Stimulated activated CD4-positive, alpha-beta T cell treated with anti-CD3 and anti-CD28 coated beads, Interleukin-15, amount 100 ng/mL, for 1 hour (primary cell): Measurements from ENCODE around the gene CCDC85B.

ENCODE experiments used
- DNase-seq, 2 donors: peaks; one replicate each; pipeline ENCODE4 v3.0.0-alpha.2; 2020; ENCODE audit warnings: low read depth in 1 of 2, low spot score in 1 of 2

CCDC85B gene

DNA sequence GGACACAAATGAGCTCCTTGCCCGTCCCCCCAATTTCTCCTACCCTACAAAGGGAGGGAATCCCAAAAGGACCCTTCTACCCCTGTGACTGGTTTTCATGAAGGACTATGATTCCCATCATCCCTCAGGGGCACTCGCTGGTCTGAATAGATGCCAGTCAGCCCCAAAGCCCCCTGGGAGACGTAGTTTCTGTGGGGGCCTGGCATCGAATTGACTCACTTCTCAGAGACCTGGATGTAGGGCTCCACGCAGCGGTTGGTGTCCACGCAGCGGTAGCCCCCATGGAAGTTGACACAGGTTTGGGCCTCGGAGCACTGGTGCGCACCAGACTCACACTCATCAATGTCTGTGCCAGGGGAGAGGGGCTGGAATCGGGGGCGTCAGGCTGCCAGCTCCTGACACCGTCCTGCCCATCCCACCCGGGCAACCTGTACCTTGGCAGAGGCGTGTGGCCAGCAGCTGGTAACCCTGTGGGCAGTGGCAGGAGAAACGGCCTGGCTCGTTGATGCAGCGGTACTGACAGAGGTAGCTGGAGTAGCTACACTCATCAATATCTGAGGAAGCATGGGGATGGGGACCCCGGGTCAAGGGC, 22.3 kb upstream of the CCDC85B start:
- DNase-seq, result no peak

DNA sequence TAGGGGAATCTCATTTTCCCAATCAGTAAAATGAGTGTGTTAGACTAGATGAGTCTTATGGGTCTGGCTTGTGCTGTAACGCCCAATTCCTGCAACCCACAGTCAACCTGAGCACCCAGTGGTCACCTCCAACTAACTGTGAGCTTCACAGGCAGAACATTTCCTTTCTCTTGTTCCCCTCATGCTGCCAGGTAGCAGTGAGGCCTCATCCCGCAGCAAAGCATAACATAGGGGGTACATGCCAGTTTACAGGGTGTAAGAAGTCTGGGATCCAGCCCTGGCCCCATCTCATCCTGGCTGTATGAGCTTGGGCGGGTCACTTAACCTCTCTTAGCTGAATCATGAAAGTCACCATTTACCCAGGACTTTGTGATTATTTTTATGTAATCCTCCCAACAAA, 21.6 kb upstream of the CCDC85B start:
- DNase-seq, result no peak

DNA sequence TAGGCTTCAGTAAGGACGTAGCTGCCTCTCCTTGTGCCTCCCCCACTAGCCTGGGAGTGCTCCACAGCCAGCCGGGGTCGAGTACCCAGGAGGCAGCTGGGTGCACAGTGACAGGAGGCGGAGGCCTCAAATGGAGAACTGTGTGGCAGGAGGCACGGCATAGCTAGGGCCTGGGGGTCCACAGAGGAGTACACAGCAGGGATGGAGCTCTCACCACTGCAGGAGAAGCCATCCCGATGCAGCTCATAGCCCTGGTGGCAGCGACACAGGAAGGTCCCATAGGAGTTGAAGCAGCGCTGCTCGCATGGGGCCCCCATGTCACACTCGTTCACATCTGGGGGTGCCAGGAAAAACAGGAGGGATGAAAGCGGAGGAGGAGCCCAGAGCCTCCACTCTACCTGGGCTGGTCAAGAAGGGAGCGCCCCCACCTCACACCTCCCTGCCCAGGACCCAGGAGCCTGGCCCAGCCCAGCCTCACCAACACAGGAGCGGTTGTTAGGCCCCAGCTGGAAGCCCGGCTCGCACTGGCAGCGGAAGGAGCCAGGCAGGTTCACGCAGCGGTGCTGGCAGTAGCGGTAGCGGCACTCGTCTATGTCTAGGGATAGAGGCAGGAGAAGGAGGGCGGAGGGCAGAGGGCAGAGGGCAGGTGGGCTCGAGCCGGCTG, 20.7 kb upstream of the CCDC85B start:
- no peak for DNase-seq

- no peak for DNase-seq
Measured at GRCh38 chr11:65870307-65870658, 20.2 kb upstream of the CCDC85B start.

- no peak for DNase-seq
Measured at GRCh38 chr11:65870706-65871681, 19.5 kb upstream of the CCDC85B start.

DNA sequence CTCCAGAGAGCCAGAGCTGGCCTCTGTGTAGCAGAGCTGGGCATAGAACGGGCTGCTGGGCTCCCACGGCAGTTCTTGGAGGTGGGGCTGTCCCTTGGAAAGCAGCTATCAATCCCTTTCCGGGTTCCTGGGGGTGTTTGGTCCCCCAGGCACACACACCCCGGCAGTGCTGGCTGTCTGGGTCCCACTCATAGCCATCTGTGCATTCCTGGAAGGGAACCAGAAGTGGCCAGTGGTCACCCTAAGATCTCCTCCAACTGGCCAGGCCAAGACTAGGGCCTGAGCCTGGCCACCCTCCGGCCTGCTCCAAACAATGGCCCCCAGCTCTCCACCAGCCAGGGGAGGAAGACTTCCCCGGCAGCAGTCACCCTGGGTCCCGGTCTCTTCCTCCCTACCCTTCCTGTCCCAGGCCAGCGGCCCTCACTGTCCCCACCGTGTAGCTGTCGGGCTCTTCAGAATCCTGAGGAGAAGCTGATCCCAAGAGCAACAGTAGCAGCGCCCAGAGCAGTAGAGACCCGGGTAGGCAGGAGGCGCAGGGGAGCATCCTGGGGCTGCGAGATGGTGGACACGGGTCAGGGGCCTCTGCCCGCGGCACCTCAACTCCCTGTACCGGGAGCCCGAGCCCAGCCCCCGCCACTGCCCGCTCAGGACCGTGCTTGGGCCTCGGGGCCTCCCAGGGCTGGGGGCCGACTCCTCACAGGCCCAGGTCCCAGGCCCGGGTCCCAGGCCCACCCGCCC, 18.5 kb upstream of the CCDC85B start:
- no peak for DNase-seq

GRCh38 chr11:65872586-65873317, 17.7 kb upstream of the CCDC85B start, which contains the start of gene EFEMP2:
TSS of gene EFEMP2 (minus strand) at chr11:65872800. CDS start at chr11:65872354, 446 bp downstream.
- DNase-seq, result no peak

- peak; percentile 96 to 97 for DNase-seq
Measured at GRCh38 chr11:65873318-65874156, 16.9 kb upstream of the CCDC85B start.

GRCh38 chr11:65879617-65880016, 10.9 kb upstream of the CCDC85B start, which contains the start of gene CTSW:
TSS of gene CTSW (plus strand) at chr11:65879837. CDS start at chr11:65879855, 18 bp downstream.
- no peak for DNase-seq

GRCh38 chr11:65880027-65880426, 10.4 kb upstream of the CCDC85B start:
- DNase-seq, result no peak

DNA sequence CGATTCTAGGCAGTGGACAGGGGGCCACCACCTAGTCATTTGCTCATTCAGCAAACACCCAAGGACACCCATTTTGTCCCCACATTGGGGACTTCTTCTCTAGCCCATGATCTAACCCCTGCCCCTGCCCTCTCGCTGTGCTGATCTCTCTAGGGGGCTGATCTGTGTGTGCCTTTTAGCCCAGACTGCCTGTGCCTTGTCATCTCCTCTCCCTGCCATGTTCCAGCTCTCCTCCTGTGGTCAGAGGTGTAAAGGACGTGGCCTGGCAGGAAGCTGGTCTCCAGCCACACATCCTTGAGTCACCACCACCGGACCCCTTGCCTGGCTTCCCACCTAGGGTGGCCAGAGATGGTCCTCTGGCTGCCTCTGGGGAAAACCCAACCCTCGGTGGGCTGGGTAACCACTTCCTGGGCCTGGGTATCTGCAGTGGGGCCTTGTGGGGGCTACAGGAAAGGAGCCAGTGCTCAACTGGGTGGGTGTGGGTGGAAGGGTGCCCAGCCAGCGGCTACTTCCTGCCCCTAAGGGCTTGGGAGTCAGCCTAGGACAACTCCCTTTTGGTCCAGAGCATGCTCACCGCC, 9.5 kb upstream of the CCDC85B start:
- DNase-seq, result no peak

DNA sequence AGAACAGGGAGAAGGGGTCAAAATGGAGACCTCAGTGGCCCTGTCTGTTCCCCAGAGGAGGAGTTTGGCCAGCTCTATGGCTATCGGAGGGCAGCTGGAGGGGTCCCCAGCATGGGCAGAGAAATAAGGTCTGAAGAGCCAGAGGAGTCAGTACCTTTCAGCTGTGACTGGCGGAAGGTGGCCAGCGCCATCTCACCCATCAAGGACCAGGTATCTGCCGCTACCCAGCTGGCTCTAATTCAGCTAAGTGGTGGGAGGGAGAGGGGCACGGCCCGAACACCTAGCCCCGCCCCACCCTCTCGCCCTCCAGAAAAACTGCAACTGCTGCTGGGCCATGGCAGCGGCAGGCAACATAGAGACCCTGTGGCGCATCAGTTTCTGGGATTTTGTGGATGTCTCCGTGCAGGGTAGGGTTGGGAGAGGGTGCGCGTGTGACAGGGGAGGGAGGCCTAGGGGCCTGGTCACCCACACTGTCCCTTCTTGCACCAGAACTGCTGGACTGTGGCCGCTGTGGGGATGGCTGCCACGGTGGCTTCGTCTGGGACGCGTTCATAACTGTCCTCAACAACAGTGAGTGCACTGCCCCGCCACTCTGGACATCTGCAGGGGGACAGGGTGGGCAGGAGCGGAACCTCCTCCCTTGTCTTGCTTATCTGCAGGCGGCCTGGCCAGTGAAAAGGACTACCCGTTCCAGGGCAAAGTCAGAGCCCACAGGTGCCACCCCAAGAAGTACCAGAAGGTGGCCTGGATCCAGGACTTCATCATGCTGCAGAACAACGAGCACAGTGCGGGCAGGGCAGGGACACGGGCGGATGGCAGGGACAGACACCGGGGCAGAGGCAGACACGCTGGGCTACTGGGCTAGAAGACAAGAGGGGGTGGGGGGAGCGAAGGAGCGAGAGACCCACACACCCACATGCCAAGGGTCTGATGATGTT, 8.1 kb upstream of the CCDC85B start:
- no peak for DNase-seq

DNA sequence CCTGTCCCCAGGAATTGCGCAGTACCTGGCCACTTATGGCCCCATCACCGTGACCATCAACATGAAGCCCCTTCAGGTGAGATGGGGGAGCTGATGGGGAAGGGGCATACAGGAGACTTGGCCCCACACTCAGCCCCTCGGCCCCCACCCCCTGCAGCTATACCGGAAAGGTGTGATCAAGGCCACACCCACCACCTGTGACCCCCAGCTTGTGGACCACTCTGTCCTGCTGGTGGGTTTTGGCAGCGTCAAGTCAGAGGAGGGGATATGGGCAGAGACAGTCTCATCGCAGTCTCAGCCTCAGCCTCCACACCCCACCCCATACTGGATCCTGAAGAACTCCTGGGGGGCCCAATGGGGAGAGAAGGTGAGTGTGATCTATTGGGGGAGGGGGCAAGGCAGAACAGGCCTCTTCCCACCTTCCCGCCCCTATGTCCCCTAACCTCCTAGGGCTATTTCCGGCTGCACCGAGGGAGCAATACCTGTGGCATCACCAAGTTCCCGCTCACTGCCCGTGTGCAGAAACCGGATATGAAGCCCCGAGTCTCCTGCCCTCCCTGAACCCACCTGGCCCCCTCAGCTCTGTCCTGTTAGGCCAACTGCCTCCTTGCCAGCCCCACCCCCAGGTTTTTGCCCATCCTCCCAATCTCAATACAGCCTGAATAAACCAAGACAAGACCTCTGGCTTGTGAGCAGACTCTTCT, 7.3 kb upstream of the CCDC85B start:
- no peak for DNase-seq

- DNase-seq, result no peak
Measured at GRCh38 chr11:65883786-65884715, 6.4 kb upstream of the CCDC85B start.

DNA sequence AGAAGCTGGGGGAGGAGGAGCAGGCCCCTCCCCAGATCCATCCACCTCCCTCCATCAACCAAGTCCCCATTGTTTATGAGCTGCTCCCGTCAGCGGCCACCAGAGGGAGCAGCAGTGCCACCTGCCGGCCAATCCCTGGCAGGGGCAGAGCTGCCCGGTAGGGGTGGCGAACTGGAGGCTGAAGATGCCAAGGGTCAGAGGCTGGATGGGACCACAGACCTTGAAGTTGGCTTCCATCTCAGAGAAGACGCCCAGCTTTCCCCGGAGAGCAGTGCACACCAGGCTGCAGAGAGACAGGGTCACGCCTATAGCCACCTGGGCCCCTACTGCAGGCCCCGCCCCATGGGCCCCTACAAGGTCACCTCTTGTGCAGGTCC, 5.8 kb upstream of the CCDC85B start:
- DNase-seq, result peak; percentile 66 to 72

DNA sequence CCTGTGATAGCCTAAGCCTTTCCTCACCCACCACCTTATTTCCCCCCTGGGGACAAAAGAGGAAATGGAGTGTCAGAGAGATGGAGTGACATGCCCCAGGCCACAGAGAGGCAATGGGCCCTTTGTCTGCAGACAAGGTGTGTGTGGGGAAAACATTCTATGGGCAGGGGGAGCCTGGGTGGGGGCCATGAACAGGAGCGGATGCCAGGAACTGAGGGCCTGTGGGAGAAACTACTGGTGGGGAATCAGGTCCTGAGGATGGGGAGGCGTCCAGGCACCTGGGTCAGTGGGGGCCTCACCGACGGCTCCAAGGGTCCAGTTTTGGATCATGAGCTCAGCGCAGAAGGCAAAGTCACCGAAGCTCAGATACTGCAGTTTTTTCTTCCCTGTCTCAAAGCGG, 5.2 kb upstream of the CCDC85B start:
- no peak for DNase-seq
